Endothelial cell (in vitro differentiated cells): ENCODE results near the gene HOXC12. TPM values are rescaled to one million over a fixed set of nuclear protein-coding genes. Genes with fewer than 3 reads are reported as not detected.

Experiments used
- DNase-seq: peaks from one replicate; pipeline ENCODE4 v3.0.0; 2021; ENCODE audit warnings: low spot score
- H3K27ac Mint-ChIP-seq: one replicate; pipeline ENCODE4 v1.8.0; 2021; ENCODE audit warnings: mixed read lengths, inconsistent platforms; ENCODE audit not compliant: unreplicated experiment
- H3K27me3 Mint-ChIP-seq: one replicate; pipeline ENCODE4 v1.8.0; 2021; ENCODE audit warnings: mild to moderate bottlenecking, moderate library complexity, mixed read lengths, inconsistent platforms; ENCODE audit not compliant: unreplicated experiment
- H3K36me3 Mint-ChIP-seq: one replicate; pipeline ENCODE4 v1.8.0; 2021; ENCODE audit warnings: mild to moderate bottlenecking, low read depth, mixed read lengths, inconsistent platforms; ENCODE audit not compliant: unreplicated experiment
- H3K4me1 Mint-ChIP-seq: one replicate; pipeline ENCODE4 v1.8.0; 2021; ENCODE audit warnings: mild to moderate bottlenecking, mixed read lengths, inconsistent platforms; ENCODE audit not compliant: unreplicated experiment
- H3K4me3 Mint-ChIP-seq: one replicate; pipeline ENCODE4 v1.8.0; 2021; ENCODE audit warnings: mild to moderate bottlenecking, mixed read lengths, inconsistent platforms; ENCODE audit not compliant: unreplicated experiment
- H3K9me3 Mint-ChIP-seq: one replicate; pipeline ENCODE4 v1.8.0; 2021; ENCODE audit warnings: mixed read lengths, inconsistent platforms; ENCODE audit not compliant: unreplicated experiment
- total RNA-seq: library from RNA; stranded (reverse); fragmentation: NEBNext Ultra II Directional; extraction: Animal tissue kit (Norgen Biotek cat#: 25700); gene quantifications from one replicate; pipeline ENCODE4 v1.2.1, GENCODE V29; 2021; ENCODE audit not compliant: unreplicated experiment
- TF ChIP-seq, protein P1 (sequence below): fragments of 200-600 bp; sonication (generic); IDR thresholded peaks from one replicate; pipeline ENCODE4 v1.5.0; 2021; ENCODE audit warnings: antibody characterized with exemption; ENCODE audit not compliant: unreplicated experiment

The HOXC12 gene
- total RNA-seq, 1 donor from 2014 or later: 1.3 TPM

DNA sequence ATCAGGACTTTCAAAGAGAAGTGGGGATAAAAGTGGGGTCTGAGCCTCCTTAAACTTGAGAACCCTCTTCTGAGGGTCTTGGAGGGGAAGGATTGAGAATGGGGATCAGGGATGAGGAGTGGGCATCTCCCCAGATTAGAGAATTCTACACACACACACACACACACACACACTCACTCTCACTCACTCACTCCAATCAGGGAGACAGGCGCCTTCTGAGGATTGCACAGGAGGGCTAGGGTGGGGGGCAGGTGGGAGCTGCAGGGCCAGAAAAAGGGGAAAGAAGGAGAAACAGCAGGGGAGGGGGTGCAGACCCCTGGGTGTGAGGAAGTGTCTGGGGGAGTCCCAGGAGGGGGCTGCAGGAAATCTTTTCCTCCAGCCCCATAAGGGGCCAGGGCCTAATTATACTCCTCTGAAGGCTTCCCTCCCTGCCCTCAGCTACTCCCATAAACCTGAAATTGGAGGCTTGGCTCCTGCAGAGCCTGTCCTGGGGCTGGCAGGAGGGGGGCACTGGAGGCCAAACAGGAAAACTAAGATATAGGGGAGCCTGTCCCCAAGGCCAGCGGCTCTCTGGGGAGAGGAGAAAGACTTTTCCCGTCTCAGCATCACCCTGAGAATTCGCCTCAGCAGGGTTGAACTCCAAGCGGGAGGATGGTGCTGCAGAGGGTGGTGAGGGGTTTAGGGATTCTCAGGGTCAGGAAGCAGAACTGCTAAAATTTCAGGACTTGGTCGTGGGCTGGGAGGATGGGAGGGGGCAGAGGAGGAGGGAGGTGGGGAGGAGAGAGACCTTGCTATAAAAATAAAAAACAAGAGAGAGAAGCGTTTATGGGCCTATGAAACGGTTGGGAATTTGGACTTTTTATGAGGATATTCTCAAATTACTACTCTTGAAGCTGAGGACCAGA lies 46.8 kb downstream of the HOXC12 start:
- TF ChIP-seq, protein P1, sequence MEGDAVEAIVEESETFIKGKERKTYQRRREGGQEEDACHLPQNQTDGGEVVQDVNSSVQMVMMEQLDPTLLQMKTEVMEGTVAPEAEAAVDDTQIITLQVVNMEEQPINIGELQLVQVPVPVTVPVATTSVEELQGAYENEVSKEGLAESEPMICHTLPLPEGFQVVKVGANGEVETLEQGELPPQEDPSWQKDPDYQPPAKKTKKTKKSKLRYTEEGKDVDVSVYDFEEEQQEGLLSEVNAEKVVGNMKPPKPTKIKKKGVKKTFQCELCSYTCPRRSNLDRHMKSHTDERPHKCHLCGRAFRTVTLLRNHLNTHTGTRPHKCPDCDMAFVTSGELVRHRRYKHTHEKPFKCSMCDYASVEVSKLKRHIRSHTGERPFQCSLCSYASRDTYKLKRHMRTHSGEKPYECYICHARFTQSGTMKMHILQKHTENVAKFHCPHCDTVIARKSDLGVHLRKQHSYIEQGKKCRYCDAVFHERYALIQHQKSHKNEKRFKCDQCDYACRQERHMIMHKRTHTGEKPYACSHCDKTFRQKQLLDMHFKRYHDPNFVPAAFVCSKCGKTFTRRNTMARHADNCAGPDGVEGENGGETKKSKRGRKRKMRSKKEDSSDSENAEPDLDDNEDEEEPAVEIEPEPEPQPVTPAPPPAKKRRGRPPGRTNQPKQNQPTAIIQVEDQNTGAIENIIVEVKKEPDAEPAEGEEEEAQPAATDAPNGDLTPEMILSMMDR: no peak
- no peak for DNase-seq
- Mint-ChIP-seq H3K27ac (no peak overlapping the region), H3K4me1 (peaks cover 15% of the 10 kb centered on the region), H3K36me3 (no peaks in the 10 kb centered on the region), H3K9me3 (no peaks in the 10 kb centered on the region), H3K27me3 (peaks cover 35% of the 10 kb centered on the region), H3K4me3 (no peak overlapping the region)

DNA sequence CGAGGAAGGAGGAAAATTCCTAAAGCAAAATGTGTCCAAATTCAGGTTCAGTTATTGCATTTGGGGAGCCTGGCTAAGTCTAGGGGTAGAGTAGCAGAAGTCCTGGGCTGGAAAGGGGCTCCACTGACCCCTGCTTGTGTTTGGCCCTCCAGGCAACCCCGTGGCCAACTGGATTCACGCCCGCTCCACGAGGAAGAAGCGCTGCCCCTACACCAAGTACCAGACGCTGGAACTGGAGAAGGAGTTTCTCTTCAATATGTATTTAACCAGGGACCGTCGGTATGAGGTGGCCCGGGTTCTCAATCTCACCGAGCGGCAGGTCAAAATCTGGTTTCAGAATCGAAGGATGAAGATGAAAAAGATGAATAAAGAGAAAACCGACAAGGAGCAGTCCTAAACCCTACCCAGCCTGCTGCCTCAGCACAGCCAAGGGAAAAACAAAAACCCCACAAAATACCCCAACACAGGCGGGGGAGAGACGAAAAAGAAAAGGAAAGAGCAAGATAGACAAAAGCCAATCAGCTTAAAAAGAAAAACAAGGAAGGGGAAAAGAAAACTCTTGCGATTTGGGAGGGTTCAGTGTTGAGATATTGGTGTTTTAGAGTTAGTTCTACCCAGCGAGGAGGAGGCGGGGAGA lies 47.7 kb downstream of the HOXC12 start:
- no peaks in the 10 kb centered on the region for H3K9me3 Mint-ChIP-seq
- no peaks in the 10 kb centered on the region for H3K36me3 Mint-ChIP-seq

DNA sequence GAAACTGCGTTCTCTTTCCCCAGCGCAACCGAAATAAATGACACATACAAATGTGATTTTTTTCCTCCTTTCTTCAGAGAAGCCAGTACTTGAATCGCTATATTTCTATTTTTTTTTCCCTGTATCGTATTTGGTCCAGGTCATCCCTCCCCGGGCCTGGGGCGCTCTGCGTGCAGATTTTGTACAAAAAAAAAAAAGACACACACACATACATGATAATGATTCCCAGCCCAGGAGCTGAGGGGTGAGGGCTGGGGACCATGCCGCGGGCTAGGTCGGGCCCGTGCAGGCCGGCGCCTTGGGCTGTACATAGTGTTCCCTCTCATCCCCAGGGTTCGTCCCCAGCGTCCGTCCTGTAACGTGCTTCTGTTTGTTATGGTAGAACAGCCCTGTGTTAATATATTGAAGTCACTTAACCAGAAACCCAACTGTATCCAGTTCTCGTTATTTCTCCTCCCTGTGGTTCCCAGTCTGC lies 48.2 kb downstream of the HOXC12 start:
- Mint-ChIP-seq H3K27me3 (peaks cover 38% of the 10 kb centered on the region), H3K9me3 (no peaks in the 10 kb centered on the region), H3K4me1 (peaks cover 11% of the 10 kb centered on the region), H3K27ac (peak overlapping the region; percentile 3), H3K4me3 (no peak overlapping the region), H3K36me3 (no peaks in the 10 kb centered on the region)
- no peak for DNase-seq
- TF ChIP-seq, protein P1: peak; percentile 17

More for the DNA sequence above, 47.7 kb downstream of the HOXC12 start:
- peaks cover 15% of the 10 kb centered on the region for H3K4me1 Mint-ChIP-seq
- DNase-seq: no peak
- H3K27me3 Mint-ChIP-seq: peaks cover 38% of the 10 kb centered on the region
- TF ChIP-seq, protein P1: no peak
- peak overlapping the region; percentile 3 for H3K27ac Mint-ChIP-seq
- H3K4me3 Mint-ChIP-seq: no peak overlapping the region

DNA sequence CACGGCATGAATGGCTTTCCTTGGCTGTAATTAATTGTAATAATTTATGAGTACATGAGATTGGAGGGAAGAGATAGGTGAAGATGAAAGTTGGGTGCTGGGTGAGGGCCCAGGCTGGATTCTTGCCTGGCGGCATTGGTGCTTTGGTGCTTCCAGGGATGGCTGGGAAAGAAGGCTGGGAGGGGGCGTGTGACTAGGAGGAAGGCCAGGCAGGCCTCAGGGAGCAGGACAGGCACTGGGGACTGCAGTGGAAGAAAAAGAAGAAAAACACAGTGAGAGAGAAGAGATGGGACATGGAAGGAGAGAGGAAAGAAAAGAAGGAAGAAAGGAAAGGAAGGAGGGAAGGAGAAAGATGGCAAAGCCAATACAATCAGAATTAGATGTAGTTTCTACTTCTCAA lies 48.9 kb downstream of the HOXC12 start:
- Mint-ChIP-seq H3K36me3 (no peaks in the 10 kb centered on the region), H3K4me3 (no peak overlapping the region), H3K27ac (no peak overlapping the region), H3K4me1 (peaks cover 11% of the 10 kb centered on the region), H3K27me3 (peaks cover 33% of the 10 kb centered on the region), H3K9me3 (no peaks in the 10 kb centered on the region)
- no peak for DNase-seq
- TF ChIP-seq, protein P1: no peak
